ENCODE data around the gene CRYBB1.

CRYBB1 gene

GRCh38 chr22:26574001-26574723 is 43.7 kb downstream of the CRYBB1 start:
- DNase-seq, result no peak

GRCh38 chr22:26573026-26573662 is 44.7 kb downstream of the CRYBB1 start:
- DNase-seq, result no peak

DNA sequence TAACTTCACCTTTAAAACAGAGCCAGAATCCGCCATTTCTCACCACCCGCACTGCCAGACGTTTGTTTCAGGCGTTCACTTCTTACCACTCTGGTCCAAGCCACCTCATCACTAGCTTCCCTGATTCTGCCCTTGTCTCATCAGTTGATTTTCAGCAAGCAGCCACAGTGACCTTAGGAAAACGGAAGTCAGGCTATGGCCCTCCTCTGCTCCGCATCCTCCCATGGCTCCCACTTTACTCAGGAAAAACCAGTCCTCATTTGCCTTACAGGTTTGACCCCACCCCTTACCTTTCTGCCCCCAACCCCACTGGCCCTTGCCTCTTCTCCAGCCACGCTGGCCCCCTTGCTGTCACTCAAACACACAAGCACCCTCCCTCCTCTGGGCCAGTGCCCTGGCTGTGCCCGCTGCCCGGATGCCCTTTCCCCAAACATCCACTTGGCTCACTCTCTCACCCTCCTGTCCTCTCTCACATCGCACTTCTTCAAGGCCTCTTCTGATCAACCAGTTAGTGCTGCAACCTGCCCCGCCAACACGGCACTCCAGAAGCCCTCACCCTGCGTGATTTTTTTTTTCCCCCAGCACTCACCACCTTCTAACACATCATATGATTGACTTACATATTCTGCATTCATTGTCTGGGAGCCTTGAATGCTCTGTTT is 46.8 kb downstream of the CRYBB1 start:
- DNase-seq, result no peak

GRCh38 chr22:26570115-26570514 is 47.7 kb downstream of the CRYBB1 start:
- no peak for DNase-seq

DNA sequence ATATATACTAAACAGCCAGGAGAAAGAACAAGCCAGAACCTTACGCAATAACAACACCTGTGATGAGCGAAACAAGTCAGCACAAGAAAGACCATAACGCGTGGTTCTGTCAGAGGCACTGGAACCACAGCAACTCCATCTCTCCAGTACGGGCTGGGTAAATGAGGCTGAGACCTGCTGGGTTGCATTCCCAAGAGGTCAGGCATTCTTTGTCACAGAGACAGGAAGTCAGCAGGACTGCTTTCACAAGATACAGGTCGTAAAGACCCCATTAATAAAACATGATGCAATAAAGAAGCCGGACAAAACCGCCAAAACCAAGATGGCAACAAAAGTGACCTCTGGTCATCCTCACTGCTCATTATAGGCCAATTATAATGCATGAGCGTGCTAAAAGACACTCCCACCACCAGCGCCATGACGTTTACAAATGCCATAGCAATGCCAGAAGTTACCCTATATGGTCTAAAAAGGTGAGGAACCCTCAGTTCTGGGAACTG is 49.6 kb downstream of the CRYBB1 start:
- DNase-seq, result peak; percentile 74

- no peak for DNase-seq
Measured at GRCh38 chr22:26567610-26568009, 50.2 kb downstream of the CRYBB1 start.

GRCh38 chr22:26566994-26567393 is 50.8 kb downstream of the CRYBB1 start:
- no peak for DNase-seq

DNA sequence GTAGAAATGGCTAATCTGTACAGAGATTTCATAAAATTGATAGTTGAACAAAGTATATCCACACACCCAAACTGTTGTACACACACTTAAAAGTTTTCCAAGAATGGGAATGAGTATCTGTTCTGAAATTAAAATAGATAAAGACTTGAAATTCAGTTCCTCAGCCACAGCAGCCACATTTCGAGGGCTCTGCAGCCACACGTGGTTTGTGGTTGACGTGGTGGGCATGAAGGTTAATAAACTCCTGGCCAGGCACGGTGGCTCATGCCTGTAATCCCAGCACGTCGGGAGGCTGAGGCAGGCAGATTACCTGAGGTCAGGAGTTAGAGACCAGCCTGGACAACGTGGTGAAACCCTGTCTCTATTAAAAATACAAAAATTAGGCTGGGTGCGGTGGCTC is 51.9 kb downstream of the CRYBB1 start:
- DNase-seq, result no peak

DNA sequence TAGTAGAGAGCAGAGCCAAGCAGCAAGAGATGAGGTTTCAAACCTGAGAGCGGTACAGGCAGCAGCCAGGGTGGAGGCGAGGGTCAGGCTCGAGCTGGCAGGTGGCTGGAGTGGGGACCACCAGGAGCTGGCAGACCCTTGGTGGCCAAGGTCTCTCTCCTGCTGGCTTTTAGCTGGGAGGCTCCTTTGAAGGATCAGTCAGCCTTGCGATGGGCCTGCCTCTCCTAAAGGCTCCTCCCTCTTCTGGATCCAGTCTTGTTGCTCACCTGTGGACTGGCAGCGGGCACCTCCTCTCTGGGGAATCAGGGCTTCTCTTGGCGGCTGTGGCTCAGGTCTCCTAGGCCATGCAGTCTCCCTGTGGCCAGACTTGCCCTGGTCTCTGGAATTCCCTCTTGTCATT is 52.6 kb downstream of the CRYBB1 start:
- no peak for DNase-seq

GRCh38 chr22:26564672-26565071 is 53.2 kb downstream of the CRYBB1 start:
- DNase-seq, result no peak

DNA sequence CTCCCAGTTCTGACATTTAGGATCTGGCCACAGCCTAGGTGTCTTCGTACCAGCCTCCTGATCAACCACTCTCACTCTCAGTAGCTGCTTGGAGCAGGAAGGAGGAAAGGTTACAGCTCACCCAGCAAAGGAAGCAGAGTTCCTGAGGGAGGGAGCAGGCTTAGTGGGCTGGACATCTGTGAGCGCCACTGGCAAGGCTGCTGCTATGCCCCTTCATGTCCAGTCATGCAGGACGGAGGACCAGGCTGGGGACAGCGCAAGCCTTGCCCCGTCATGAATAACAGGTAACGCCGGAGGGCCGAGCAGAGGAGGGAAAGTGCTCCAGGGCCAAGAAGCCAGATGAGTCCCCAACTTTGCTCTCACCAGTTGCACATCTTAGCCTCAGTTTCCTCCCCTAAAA is 53.6 kb downstream of the CRYBB1 start:
- no peak for DNase-seq

- no peak for DNase-seq
Measured at GRCh38 chr22:26563022-26563421, 54.8 kb downstream of the CRYBB1 start.

- DNase-seq, result no peak
Measured at GRCh38 chr22:26561756-26562417, 55.9 kb downstream of the CRYBB1 start.

DNA sequence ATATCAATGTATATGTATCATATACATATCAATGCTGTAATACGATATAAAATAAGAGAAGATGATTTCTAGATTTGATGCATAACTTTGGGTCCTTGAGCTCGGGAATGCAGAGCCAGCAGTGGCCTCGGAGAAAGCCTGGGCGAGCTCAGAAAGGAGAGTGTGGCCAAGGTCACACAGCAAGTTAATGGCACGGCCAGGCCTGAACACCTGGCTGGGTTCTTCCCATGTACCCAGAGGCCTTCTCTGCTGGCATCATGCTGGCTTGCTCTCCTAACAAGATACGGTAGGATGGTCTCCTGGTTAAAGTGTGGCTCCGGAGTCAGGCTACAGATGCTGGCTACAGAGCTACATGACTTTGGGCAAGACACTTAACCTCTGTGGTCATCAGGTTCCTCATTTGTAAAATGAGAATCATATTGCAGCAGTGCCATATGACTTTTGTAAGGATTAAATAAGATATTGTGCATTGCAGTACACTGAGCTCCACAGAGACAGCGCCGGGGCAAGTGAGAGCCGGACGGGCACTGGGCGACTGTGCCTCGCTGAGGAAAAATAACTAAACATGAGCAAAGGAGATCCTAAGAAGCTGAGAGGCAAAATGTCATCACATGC is 57.8 kb downstream of the CRYBB1 start:
- no peak for DNase-seq

DNA sequence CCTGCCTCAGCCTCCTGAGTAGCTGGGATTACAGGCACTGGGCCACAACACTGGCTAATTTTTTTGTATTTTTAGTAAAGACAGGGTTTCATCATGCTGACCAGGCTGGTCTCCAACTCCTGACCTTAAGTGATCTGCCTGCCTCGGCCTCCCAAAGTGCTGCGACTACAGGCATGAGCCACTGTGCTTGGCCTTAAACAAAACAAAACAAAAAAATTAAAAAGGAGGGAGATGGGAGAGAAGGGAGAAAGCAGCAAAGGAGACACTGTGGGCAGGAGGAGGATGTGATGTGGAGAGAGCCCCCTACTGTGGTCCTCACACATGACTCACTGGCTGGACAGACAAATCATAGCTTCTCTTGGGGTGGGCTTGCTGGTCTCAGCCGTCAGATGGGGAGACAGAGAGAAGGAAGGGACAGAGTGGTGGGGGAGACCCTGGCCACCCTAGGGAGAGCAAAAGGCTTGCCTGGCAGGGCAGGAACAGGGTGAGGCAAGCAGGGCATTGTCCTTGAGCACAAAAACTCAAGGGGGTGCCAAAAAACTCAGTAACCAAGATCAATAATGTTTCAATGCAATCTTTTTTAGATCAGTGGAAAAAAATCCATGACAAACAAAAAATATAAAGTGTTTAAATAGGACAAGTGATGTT is 59.5 kb downstream of the CRYBB1 start:
- DNase-seq, result peak; percentile 82

DNA sequence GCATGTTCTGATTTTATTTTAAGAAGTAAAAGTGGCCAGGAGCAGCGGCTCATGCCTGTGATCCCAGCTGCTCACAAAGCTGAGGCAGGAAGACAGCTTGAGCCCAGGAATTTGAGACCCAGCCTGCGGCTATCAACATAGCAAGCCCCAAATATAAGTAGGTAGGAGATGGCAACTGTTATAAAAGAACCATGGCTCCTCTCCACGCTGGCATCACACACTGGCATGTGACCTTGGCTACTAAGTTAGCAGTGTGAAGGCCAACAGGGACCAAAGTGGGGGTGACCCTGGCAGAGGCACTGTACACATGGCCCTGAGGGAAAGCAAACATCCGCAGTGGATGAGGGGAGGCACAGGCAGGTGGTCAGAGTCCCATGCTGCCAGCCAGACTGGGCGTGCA is 60.9 kb downstream of the CRYBB1 start:
- DNase-seq, result no peak

DNA sequence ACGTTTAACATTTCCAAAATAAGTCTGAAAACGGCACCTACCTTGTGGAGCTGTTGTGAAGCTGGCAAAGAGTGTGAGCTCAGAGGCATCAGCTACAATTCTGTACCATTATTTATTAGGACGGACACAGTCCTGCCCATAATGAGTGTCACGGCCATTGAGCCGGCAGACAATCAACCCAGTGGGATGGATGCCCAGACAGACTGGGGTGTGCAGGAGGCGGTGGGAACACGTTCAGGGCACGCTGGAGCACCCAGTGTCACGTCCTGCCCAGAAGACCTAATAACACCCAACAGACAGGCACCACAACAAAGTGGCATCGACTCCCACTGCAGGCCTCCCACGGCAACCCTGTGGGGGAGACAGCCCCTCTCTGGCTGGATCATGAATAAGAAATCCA is 62.3 kb downstream of the CRYBB1 start:
- no peak for DNase-seq

GRCh38 chr22:26554956-26555355 is 62.9 kb downstream of the CRYBB1 start:
- no peak for DNase-seq

DNA sequence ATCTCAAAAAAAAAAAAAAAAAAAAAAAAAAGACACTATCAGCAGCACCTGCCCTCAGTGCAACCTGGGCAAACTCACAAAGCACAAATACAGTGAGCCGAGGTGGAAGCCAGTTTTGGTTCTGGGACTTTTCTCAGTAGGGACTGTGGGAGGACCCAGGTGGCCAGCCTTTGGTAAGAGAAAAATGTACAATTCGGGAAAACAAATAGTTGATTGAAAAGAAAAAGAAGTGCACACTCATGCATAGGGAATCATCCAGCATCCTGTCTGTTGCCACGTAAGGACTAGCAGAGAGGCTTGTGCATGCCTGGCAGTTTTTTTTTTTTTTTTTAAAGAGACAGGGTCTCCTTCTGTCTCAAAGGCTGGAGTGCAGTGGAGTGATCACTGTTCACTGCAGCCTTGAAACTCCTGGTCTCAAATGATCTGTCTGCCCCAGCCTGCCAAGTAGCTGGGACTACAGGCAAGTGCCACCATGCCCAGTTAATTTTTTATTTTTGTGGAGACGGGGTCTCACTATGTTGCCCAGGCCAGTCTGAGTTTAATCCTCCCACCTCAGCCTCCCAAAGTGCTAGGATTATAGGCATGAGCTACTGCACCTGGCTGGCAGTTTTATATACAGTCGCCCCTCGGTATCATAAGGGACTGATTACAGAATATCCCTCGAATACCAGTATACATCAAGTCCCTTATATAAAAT is 64.6 kb downstream of the CRYBB1 start:
- peak; percentile 69 for DNase-seq

DNA sequence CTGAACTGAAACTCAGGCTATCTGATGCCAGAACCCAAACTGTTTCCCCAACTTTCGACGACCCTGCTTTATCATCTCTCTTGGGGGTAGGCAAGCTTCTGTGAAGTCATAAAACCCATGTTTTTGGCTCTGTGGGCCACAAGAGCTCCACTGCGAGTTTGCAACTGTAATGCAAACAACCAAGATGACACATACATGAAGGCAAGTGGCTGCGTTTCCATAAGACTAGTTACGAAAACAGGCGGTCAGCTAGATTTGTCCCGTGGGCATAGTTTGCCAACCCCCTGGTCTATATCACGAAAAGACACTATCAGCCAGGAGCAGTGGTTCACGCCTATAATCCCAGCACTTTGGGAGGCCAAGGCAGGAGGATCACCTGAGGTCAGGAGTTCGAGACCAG is 65.4 kb downstream of the CRYBB1 start:
- no peak for DNase-seq

DNA sequence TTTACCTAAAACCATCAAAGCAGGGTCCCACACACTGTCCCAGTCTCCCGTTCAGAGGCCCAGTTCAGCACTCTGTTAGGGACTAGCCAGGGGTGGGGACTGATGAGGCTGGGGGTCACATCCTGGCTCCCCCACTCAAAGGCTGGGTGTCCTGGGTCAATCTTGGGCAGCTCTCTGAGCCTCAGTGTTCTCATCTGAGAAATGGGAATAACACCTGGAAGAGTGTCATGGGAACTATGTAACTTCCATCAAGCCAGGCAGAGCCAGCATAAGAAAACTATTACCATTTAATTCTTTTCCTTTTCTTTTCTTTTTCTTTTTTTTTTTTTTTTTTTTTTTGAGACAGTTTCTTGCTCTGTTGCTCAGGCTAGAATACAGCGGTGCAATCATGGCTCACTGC is 66.3 kb downstream of the CRYBB1 start:
- no peak for DNase-seq

DNA sequence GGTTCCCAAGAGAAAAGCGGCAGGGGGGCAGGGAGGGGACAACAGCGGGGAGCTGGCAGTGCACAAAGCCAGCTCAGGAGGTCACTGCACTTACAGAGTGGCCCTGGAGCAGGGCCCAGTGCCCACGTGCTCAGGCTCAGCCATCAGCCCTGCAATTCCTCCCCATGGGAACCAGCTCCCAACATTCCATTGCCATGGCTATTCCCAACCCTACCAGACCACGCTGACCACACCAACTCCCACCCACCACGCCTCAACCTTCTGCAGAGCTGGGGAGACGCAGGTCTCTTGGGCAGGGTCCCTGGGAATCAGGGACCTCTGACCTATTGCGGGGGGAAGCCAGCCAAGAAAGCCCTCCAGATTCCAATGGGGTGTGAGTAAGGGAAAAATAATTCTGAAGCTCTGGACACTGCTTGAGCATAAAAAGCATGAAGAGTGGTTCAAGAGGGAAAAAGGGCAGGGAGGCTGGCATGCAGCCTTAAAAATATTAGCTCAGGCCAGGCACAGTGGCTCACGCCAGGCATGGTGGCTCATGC is 67.3 kb downstream of the CRYBB1 start:
- peak; percentile 19 for DNase-seq
